GM18858 (cell line): ENCODE results near the gene CS.
"Not testable (repeated sequence)": the region's sequence is repeated elsewhere in the genome, so short reads cannot be mapped to it uniquely, and the experiment has no call there.

ENCODE experiments used
- ATAC-seq: cut with Tn5 transposase; IDR thresholded peaks from one replicate; pipeline ENCODE4 v1.9.1; 2021; ENCODE audit not compliant: unreplicated experiment

CS gene

GRCh38 chr12:56299853-56300643 is at the start of gene CS:
CS (minus strand) TSS chr12:56300330; CDS start chr12:56300201, 129 bp downstream.
- ATAC-seq: peak; percentile 71

- no peak for ATAC-seq
Measured at GRCh38 chr12:56348776-56349175, 48.6 kb upstream of the CS start.

- not testable (repeated sequence) for ATAC-seq
Measured at GRCh38 chr12:56347255-56347654, 47.1 kb upstream of the CS start.

- ATAC-seq: no peak
Measured at GRCh38 chr12:56346675-56347074, 46.5 kb upstream of the CS start.

GRCh38 chr12:56342290-56342689 is 42.2 kb upstream of the CS start:
- not testable (repeated sequence) for ATAC-seq

- ATAC-seq: no peak
Measured at GRCh38 chr12:56341616-56342015, 41.5 kb upstream of the CS start.

- no peak for ATAC-seq
Measured at GRCh38 chr12:56339158-56339422, 39.0 kb upstream of the CS start.

- ATAC-seq: no peak
Measured at GRCh38 chr12:56338308-56339157, 38.4 kb upstream of the CS start, which contains the start of gene IL23A. IL23A (plus strand) TSS chr12:56338884; CDS start chr12:56339045, 161 bp downstream.

GRCh38 chr12:56337753-56338251 is 37.7 kb upstream of the CS start:
- ATAC-seq: no peak

GRCh38 chr12:56336361-56337167 is 36.4 kb upstream of the CS start:
- no peak for ATAC-seq

GRCh38 chr12:56335527-56335926 is 35.4 kb upstream of the CS start:
- ATAC-seq: not testable (repeated sequence)

GRCh38 chr12:56334490-56334793 is 34.3 kb upstream of the CS start:
- ATAC-seq: no peak

GRCh38 chr12:56333679-56334489 is 33.8 kb upstream of the CS start, which contains the start of gene PAN2:
PAN2 (minus strand) TSS chr12:56334000; CDS start chr12:56333094, 906 bp downstream.
- peak; percentile 84 for ATAC-seq

- no peak for ATAC-seq
Measured at GRCh38 chr12:56333197-56333678, 33.1 kb upstream of the CS start.

- ATAC-seq: no peak
Measured at GRCh38 chr12:56332512-56333196, 32.5 kb upstream of the CS start.

GRCh38 chr12:56330936-56331490 is 30.9 kb upstream of the CS start:
- no peak for ATAC-seq

GRCh38 chr12:56326533-56326932 is 26.4 kb upstream of the CS start:
- ATAC-seq: no peak

- ATAC-seq: no peak
Measured at GRCh38 chr12:56326126-56326525, 26.0 kb upstream of the CS start.

GRCh38 chr12:56324206-56324605 is 24.1 kb upstream of the CS start:
- no peak for ATAC-seq
